ENCODE measurements around the gene ABTB1.

ABTB1 gene

GRCh38 chr3:127729556-127730056 is 56.9 kb downstream of the ABTB1 start:
- no peak for DNase-seq (ENCODE audit: extremely low read depth, insufficient read length)
- Histone ChIP-seq H3K4me3 (replicated peaks; ENCODE audit: low read depth, low read length) (no peak overlapping the region), H3K36me3 (ENCODE audit: control insufficient read depth, insufficient read depth, low read length) (peaks cover 11% of the 10 kb centered on the region), H3K27me3 (replicated peaks; ENCODE audit: control insufficient read depth, insufficient read depth, low read length) (no peaks in the 10 kb centered on the region)
- no peak for TF ChIP-seq CTCF (IDR thresholded peaks at IDR 0.05; ENCODE audit: insufficient read depth, low read length, poor library complexity, severe bottlenecking)

GRCh38 chr3:127730171-127730570 is 57.4 kb downstream of the ABTB1 start:
- no peak for DNase-seq (ENCODE audit: extremely low read depth, insufficient read length)
- H3K27me3 ChIP-seq (replicated peaks; ENCODE audit: control insufficient read depth, insufficient read depth, low read length) = no peaks in the 10 kb centered on the region
- no peak overlapping the region for H3K4me3 ChIP-seq (replicated peaks; ENCODE audit: low read depth, low read length)
- no peak for TF ChIP-seq CTCF (IDR thresholded peaks at IDR 0.05; ENCODE audit: insufficient read depth, low read length, poor library complexity, severe bottlenecking)
- H3K36me3 ChIP-seq (ENCODE audit: control insufficient read depth, insufficient read depth, low read length) = peaks cover 5% of the 10 kb centered on the region; the same call in 1 of the 2 replicates
